Psoas muscle (tissue), 8 donors: ENCODE measurements around the gene GID8. TPM values are rescaled to one million over a fixed set of nuclear protein-coding genes. Genes with fewer than 3 reads are reported as not detected.

Experiments
- ATAC-seq, 4 donors: fragments of 200-7000 bp; cut with Tn5 transposase; one replicate each; pipeline ENCODE4 v1.9.1; 2020; ENCODE audit warnings: moderate library complexity in 3 of 4, mild to moderate bottlenecking in 2 of 4
- DNase-seq, 2 donors: peaks; one replicate each; pipeline ENCODE4 v3.0.0-alpha.2; 2020
- H3K27ac ChIP-seq: fragments of 200-600 bp; one replicate; pipeline ENCODE4 v1.8.0; 2022
- H3K27me3 ChIP-seq, 3 donors: fragments of 200-600 bp in 1 of 3; one replicate each; pipeline versions ENCODE4 v1.6.1 to v1.8.0; 2013 to 2022; ENCODE audit warnings: low read length in 2 of 3, mild to moderate bottlenecking in 2 of 3, moderate library complexity in 1 of 3; ENCODE audit not compliant: insufficient read depth in 3 of 3
- H3K36me3 ChIP-seq, 2 donors: fragments of 200-600 bp in 1 of 2; one replicate each; pipeline versions ENCODE4 v1.6.1 to v1.8.0; 2013 to 2022; ENCODE audit warnings: low read depth in 1 of 2, mild to moderate bottlenecking in 1 of 2, moderate library complexity in 1 of 2; ENCODE audit not compliant: insufficient read depth in 1 of 2
- H3K4me1 ChIP-seq: fragments of 200-600 bp; one replicate; pipeline ENCODE4 v1.8.0; 2022
- H3K4me3 ChIP-seq: fragments of 200-600 bp; one replicate; pipeline ENCODE4 v1.8.0; 2022; ENCODE audit warnings: mild to moderate bottlenecking
- H3K9me3 ChIP-seq: fragments of 200-600 bp; one replicate; pipeline ENCODE4 v1.8.0; 2022
- CTCF ChIP-seq: fragments of 200-600 bp; IDR thresholded peaks from one replicate; pipeline ENCODE4 v1.8.0; 2022; ENCODE audit warnings: antibody characterized with exemption
- WGBS, 3 donors: extraction: QIAGEN DNeasy Blood & Tissue Kit; methylation state at CpG; one replicate each; pipeline versions ENCODE4 v1.1.6 to v1.1.7; 2013; 5-methylcytosine and 5-hydroxymethylcytosine counted together
- intact Hi-C, 2 donors: fragments of 100-400 bp; cut with DNase I; formaldehyde crosslinking; loops; one replicate each; pipeline versions ENCODE4 v1.11.0 to v1.14.2; 2022
- polyA plus RNA-seq, 3 donors: library from polyadenylated mRNA; stranded (reverse); fragments of 200-250 nt; gene quantifications; one replicate each; pipeline ENCODE4 v1.2.3, GENCODE V29; 2013
- total RNA-seq, 4 donors: library from RNA; stranded (reverse); fragmentation: NEBNext Ultra II Directional in 2 of 4; extraction: Animal tissue kit (Norgen Biotek cat#: 25700) in 2 of 4; gene quantifications; one replicate each; pipeline versions ENCODE4 v1.2.1 to v1.2.4, GENCODE V29; 2021 to 2023
- donor health status: healthy with polysubstance abuse.
- donor health status: DM: no; HTN: no; CAD: no; lungs with moderate emphysema.
- donor health status: Bipolar disorder and iron deficiency.
- donor health status: healthy.
- donor health status: DM: yes; HTN: yes; CAD: no.
- donor health status: DM: no; HTN: no; CAD: no.
- donor health status: DM: no; HTN: no; CAD: no.
- donor health status: DM: yes; HTN: yes; CAD: no.

Gene GID8
- total and polyA plus RNA-seq, 7 donors = 7.3 to 15.9 (median 14.2) TPM

- WGBS, 3 donors = 46 to 50% (median 48%) methylated on average over 20 of the region's 20 CpGs
- no peaks in the 10 kb centered on the region for H3K9me3 ChIP-seq
- no peak for DNase-seq
- intact Hi-C loops = loop anchor here (2.0 to 5.0 kb wide), 3 partner anchors 24 to 108 kb away; partner anchors contain the start of gene GID8 (in 1 of the 2)
- no peak overlapping the region for H3K27ac ChIP-seq
- ATAC-seq = peak; percentile 7 to 30 (median 19)
- peaks cover 12% of the 10 kb centered on the region for H3K4me1 ChIP-seq
- TF ChIP-seq CTCF = no peak
- no peak overlapping the region for H3K4me3 ChIP-seq
- H3K27me3 ChIP-seq = no peaks in the 10 kb centered on the region
- H3K36me3 ChIP-seq = peaks cover 6 to 53% of the 10 kb centered on the region in 2 donors
Observed at GRCh38 chr20:62900692-62901584, 37.0 kb upstream of the GID8 start.

DNA sequence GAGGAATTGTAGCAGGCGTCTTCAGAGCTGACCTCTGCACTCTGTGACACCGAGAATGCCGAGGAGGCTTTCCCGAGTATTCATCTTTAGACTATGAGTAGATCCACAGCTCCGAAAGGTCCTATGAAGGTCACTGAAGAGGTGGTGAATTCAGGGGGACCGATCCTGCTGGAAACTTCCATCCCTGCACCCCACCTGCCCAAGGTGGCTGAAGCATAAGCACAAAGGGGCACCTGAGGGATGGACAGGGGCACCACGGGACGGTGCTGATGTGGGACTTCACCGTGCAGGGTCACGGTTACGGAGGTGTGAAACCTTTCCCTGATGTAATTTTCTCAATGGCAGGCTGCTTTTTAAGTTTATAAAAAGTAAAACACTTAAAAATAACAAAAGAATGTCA, 36.1 kb upstream of the GID8 start:
- WGBS, 3 donors = 86 to 91% (median 90%) methylated on average over 11 of the region's 11 CpGs
- Histone ChIP-seq H3K36me3 (peaks cover 6 to 55% of the 10 kb centered on the region in 2 donors), H3K4me1 (peaks cover 14% of the 10 kb centered on the region), H3K27me3 (no peaks in the 10 kb centered on the region), H3K4me3 (no peak overlapping the region), H3K9me3 (no peaks in the 10 kb centered on the region), H3K27ac (no peak overlapping the region)
- ATAC-seq = no peak
- DNase-seq = no peak
- no peak for TF ChIP-seq CTCF
- intact Hi-C loops = loop anchor here (2.0 to 5.0 kb wide), 3 partner anchors 23 to 107 kb away; partner anchors contain the start of gene GID8 (in 1 of the 2)

- TF ChIP-seq CTCF = no peak
- H3K27ac ChIP-seq = no peak overlapping the region
- H3K4me3 ChIP-seq = no peak overlapping the region
- no peaks in the 10 kb centered on the region for H3K9me3 ChIP-seq
- H3K27me3 ChIP-seq = no peaks in the 10 kb centered on the region
- WGBS, 3 donors = 79 to 85% (median 79%) methylated on average over 7 of the region's 7 CpGs
- DNase-seq (no peak), ATAC-seq (no peak)
- H3K4me1 ChIP-seq = peaks cover 14% of the 10 kb centered on the region
- intact Hi-C loops = loop anchor here in 1 of 2 donors (5.0 kb wide), 1 partner anchor 34 kb away; the partner anchor contains the start of gene GID8
- H3K36me3 ChIP-seq = peaks cover 6 to 67% of the 10 kb centered on the region in 2 donors
Observed at GRCh38 chr20:62902926-62903615, 34.9 kb upstream of the GID8 start.

- Histone ChIP-seq H3K4me1 (peaks cover 7% of the 10 kb centered on the region), H3K36me3 (peaks cover 11 to 93% of the 10 kb centered on the region in 2 donors), H3K27me3 (no peaks in the 10 kb centered on the region), H3K4me3 (no peak overlapping the region), H3K27ac (no peak overlapping the region), H3K9me3 (no peaks in the 10 kb centered on the region)
- ATAC-seq (no peak), DNase-seq (no peak)
- no peak for TF ChIP-seq CTCF
- 87 to 91% (median 89%) methylated on average over 17 of the region's 17 CpGs for WGBS, 3 donors
- intact Hi-C loops = no loop called here
Observed at GRCh38 chr20:62905536-62906117, 32.3 kb upstream of the GID8 start.
